ENCODE data around the gene PANK1. TPM values are rescaled to one million over a fixed set of nuclear protein-coding genes. Genes with fewer than 3 reads are reported as not detected.

Gene PANK1
- total RNA-seq, 1 experiment from 2014 or later: 19.2 TPM

GRCh38 chr10:89591111-89591795 lies 53.8 kb downstream of the PANK1 start:
- peaks cover 15% of the 10 kb centered on the region for H3K36me3 ChIP-seq (ENCODE audit: insufficient read depth, low read length, poor library complexity, severe bottlenecking)
- ChIA-PET CTCF (no interaction called here), POLR2A (ENCODE audit: low non-redundant PET) (no interaction called here)
- H3K9me3 ChIP-seq (ENCODE audit: low read depth, low read length, poor library complexity, severe bottlenecking): no peaks in the 10 kb centered on the region
- TF ChIP-seq EZH2 (IDR thresholded peaks at IDR 0.05; ENCODE audit: borderline replicate concordance, low read depth, low read length, poor library complexity, severe bottlenecking) (no peak), CTCF (conservative IDR thresholded peaks at IDR 0.05; ENCODE audit: low read depth, low read length) (no peak)
- H3K27me3 ChIP-seq (replicated peaks; ENCODE audit: insufficient read depth, low read depth, low read length, poor library complexity): no peaks in the 10 kb centered on the region
- no peak overlapping the region for H3K27ac ChIP-seq (ENCODE audit: low read depth, low read length, poor library complexity, severe bottlenecking)
- no peaks in the 10 kb centered on the region for H3K4me1 ChIP-seq (ENCODE audit: insufficient read depth, low read length, poor library complexity, severe bottlenecking)
- H3K4me3 ChIP-seq (ENCODE audit: low read depth, low read length, poor library complexity, severe bottlenecking): no peak overlapping the region
- no TSS peak for BruUV-seq (replicated peaks)
- DNase-seq (ENCODE audit: low spot score): no peak
- intact Hi-C loops (cut with micrococcal nuclease; ENCODE audit: unreplicated experiment): no loop called here

- POLR2A ChIA-PET (ENCODE audit: low non-redundant PET): no interaction called here
- H3K27ac ChIP-seq (ENCODE audit: low read depth, low read length, poor library complexity, severe bottlenecking): no peak overlapping the region
- H3K27me3 ChIP-seq (replicated peaks; ENCODE audit: insufficient read depth, low read depth, low read length, poor library complexity): no peaks in the 10 kb centered on the region
- peaks cover 15% of the 10 kb centered on the region for H3K36me3 ChIP-seq (ENCODE audit: insufficient read depth, low read length, poor library complexity, severe bottlenecking)
- CTCF ChIA-PET: no interaction called here
- H3K4me3 ChIP-seq (ENCODE audit: low read depth, low read length, poor library complexity, severe bottlenecking): no peak overlapping the region
- no peaks in the 10 kb centered on the region for H3K4me1 ChIP-seq (ENCODE audit: insufficient read depth, low read length, poor library complexity, severe bottlenecking)
- TF ChIP-seq EZH2 (IDR thresholded peaks at IDR 0.05; ENCODE audit: borderline replicate concordance, low read depth, low read length, poor library complexity, severe bottlenecking): no peak
- TF ChIP-seq CTCF (conservative IDR thresholded peaks at IDR 0.05; ENCODE audit: low read depth, low read length): no peak
- H3K9me3 ChIP-seq (ENCODE audit: low read depth, low read length, poor library complexity, severe bottlenecking): no peaks in the 10 kb centered on the region
- intact Hi-C loops (cut with micrococcal nuclease; ENCODE audit: unreplicated experiment): no loop called here
- no peak for DNase-seq (ENCODE audit: low spot score)
- BruUV-seq (replicated peaks): no TSS peak
Observed at GRCh38 chr10:89590326-89590725, 54.7 kb downstream of the PANK1 start.

GRCh38 chr10:89589101-89589720 lies 55.8 kb downstream of the PANK1 start:
- Histone ChIP-seq H3K27ac (ENCODE audit: low read depth, low read length, poor library complexity, severe bottlenecking) (no peak overlapping the region), H3K36me3 (ENCODE audit: insufficient read depth, low read length, poor library complexity, severe bottlenecking) (peaks cover 16% of the 10 kb centered on the region), H3K4me3 (ENCODE audit: low read depth, low read length, poor library complexity, severe bottlenecking) (no peak overlapping the region), H3K27me3 (replicated peaks; ENCODE audit: insufficient read depth, low read depth, low read length, poor library complexity) (no peaks in the 10 kb centered on the region), H3K9me3 (ENCODE audit: low read depth, low read length, poor library complexity, severe bottlenecking) (no peaks in the 10 kb centered on the region), H3K4me1 (ENCODE audit: insufficient read depth, low read length, poor library complexity, severe bottlenecking) (no peaks in the 10 kb centered on the region)
- ChIA-PET POLR2A (ENCODE audit: low non-redundant PET) (no interaction called here), CTCF (no interaction called here)
- TF ChIP-seq CTCF (conservative IDR thresholded peaks at IDR 0.05; ENCODE audit: low read depth, low read length) (no peak), EZH2 (IDR thresholded peaks at IDR 0.05; ENCODE audit: borderline replicate concordance, low read depth, low read length, poor library complexity, severe bottlenecking) (no peak)
- DNase-seq (ENCODE audit: low spot score): no peak
- intact Hi-C loops (cut with micrococcal nuclease; ENCODE audit: unreplicated experiment): no loop called here
- no TSS peak for BruUV-seq (replicated peaks)

Data from A673 (cell line).